OCI-LY3 (cell line): ENCODE data around the gene CHRD.
A peak's percentile ranks its signal among the peaks of the same experiment; 100 is the strongest.

Experiments used
- H2AFZ ChIP-seq: fragments of 200-600, 300-600 bp; shearing (Covaris generic); 2 replicates; pipeline ENCODE4 v1.6.0; 2014; ENCODE audit warnings: antibody characterized with exemption, low read depth, low read length
- H3K27ac ChIP-seq: fragments of 200-600, 300-600 bp; sonication (generic); 2 replicates; pipeline ENCODE4 v1.5.1; 2014; ENCODE audit warnings: mild to moderate bottlenecking, low read length, moderate library complexity, mixed read lengths
- H3K27me3 ChIP-seq: fragments of 200-600, 300-600 bp; sonication (generic); 2 replicates; pipeline ENCODE4 v1.6.1; 2014; ENCODE audit warnings: low read depth, low read length, mixed read lengths
- H3K36me3 ChIP-seq: fragments of 200-600, 300-600 bp; sonication (generic); replicated peaks from 2 replicates; pipeline ENCODE3; 2014; ENCODE audit warnings: low read depth, low read length, mixed read lengths
- H3K4me1 ChIP-seq: fragments of 300-600, 200-600 bp; sonication (generic); 2 replicates; pipeline ENCODE4 v1.6.1; 2014; ENCODE audit warnings: low read length, mixed read lengths
- H3K4me2 ChIP-seq: fragments of 200-600, 300-600 bp; sonication (generic); 2 replicates; pipeline ENCODE4 v1.6.1; 2014; ENCODE audit warnings: low read length, mixed read lengths
- H3K4me3 ChIP-seq: fragments of 300-600, 200-600 bp; sonication (generic); 2 replicates; pipeline ENCODE4 v1.5.1; 2014; ENCODE audit warnings: antibody characterized with exemption, mild to moderate bottlenecking, low read length, moderate library complexity
- H3K79me2 ChIP-seq: fragments of 300-600, 200-600 bp; shearing (Covaris generic); 2 replicates; pipeline ENCODE4 v1.6.1; 2014; ENCODE audit warnings: mild to moderate bottlenecking, low read length, mixed read lengths
- H3K9ac ChIP-seq: fragments of 300-600, 200-600 bp; shearing (Covaris generic); 2 replicates; pipeline ENCODE4 v1.6.0; 2014; ENCODE audit warnings: mild to moderate bottlenecking, low read length, moderate library complexity
- H3K9me3 ChIP-seq: fragments of 200-600, 300-600 bp; shearing (Covaris generic); 2 replicates; pipeline ENCODE4 v1.6.1; 2014; ENCODE audit warnings: low read length, mixed read lengths; ENCODE audit not compliant: insufficient read depth
- H4K20me1 ChIP-seq: fragments of 200-600, 300-600 bp; sonication (generic); 2 replicates; pipeline ENCODE4 v1.6.1; 2016; ENCODE audit warnings: low read length, mixed read lengths; ENCODE audit not compliant: insufficient read depth
- CTCF ChIP-seq: fragments of 200-600, 300-600 bp; sonication (generic); IDR thresholded peaks from 2 replicates; pipeline ENCODE4 v1.5.1; 2014; ENCODE audit warnings: antibody characterized with exemption, low read length, low read depth
- EZH2phosphoT487 ChIP-seq: fragments of 200-600 bp; shearing (Covaris generic); IDR thresholded peaks from 2 replicates; pipeline ENCODE4 v1.6.1; 2018; ENCODE audit warnings: antibody characterized with exemption, mixed run types, low read depth

Gene CHRD

DNA sequence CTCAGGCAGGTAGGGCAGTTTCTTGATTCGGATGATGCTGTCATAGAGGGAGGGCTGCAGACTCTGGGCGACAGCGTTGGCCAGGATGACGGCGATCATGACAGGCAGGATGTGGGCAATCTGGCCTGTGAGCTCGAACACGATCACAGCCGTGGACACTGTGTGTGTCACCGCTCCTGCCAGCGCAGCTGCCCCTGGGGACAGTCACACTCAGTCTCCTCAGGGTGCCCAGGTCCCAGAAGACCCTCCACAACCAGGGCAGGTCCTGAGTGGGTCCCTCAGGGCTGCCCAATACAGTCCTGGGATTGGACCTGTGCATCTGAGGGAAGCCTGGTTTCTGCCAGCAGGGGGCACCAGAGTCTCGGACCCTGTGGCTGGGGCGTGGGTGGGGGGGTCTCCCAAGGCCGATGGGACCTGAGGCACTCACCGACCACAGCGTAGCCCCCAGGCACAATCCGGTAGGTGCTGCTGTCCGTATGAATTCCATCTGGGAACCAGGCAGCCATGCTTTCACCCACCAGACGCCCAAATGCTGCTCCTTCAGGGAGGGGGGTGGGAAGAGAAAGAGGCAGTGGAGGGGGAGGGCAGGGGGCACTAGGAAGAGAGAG is 25.6 kb upstream of the CHRD start:
- Histone ChIP-seq H4K20me1 (no peaks in the 10 kb centered on the region), H3K4me2 (0 out of 2 replicates have a peak overlapping the region, but pooled peaks have one; percentile 26), H3K36me3 (peaks cover 5% of the 10 kb centered on the region), H3K4me3 (no peak overlapping the region), H2AFZ (no peak overlapping the region), H3K4me1 (no peaks in the 10 kb centered on the region), H3K9ac (no peak overlapping the region), H3K27ac (no peak overlapping the region), H3K27me3 (no peaks in the 10 kb centered on the region), H3K9me3 (no peaks in the 10 kb centered on the region), H3K79me2 (no peaks in the 10 kb centered on the region)
- TF ChIP-seq EZH2phosphoT487: no peak
- peak; percentile 74 for TF ChIP-seq CTCF

DNA sequence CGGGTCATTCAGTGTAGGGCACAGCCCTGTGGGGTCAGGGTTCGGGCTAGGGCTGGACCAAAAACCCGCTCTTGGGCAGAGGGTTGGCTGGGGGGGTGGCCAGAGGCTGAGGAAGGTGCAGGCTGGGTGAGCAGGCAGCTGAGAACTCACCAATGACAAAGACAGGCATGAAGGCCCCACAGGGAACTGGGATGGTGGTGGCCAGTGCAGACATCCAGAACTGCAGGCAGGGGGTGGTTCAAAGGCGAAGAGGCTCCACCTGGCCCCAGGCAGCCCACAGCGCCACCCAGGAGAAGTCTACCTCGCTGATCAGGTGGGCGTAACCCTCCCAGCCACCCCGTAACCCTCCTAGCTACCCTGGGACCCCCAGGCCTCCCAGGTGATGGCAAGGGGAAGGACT is 25.1 kb upstream of the CHRD start:
- H3K9me3 ChIP-seq: no peaks in the 10 kb centered on the region
- H3K4me2 ChIP-seq: no peak overlapping the region
- no peak overlapping the region for H3K27ac ChIP-seq
- no peak overlapping the region for H3K9ac ChIP-seq
- H3K36me3 ChIP-seq: peaks cover 5% of the 10 kb centered on the region
- H3K79me2 ChIP-seq: no peaks in the 10 kb centered on the region
- no peak overlapping the region for H2AFZ ChIP-seq
- no peak overlapping the region for H3K4me3 ChIP-seq
- H3K27me3 ChIP-seq: no peaks in the 10 kb centered on the region
- H3K4me1 ChIP-seq: no peaks in the 10 kb centered on the region
- TF ChIP-seq EZH2phosphoT487 (no peak), CTCF (no peak)
- H4K20me1 ChIP-seq: no peaks in the 10 kb centered on the region

- Histone ChIP-seq H2AFZ (no peak overlapping the region), H4K20me1 (no peaks in the 10 kb centered on the region), H3K4me3 (no peak overlapping the region), H3K4me1 (peaks cover 3% of the 10 kb centered on the region), H3K79me2 (peaks cover 5% of the 10 kb centered on the region), H3K27me3 (no peaks in the 10 kb centered on the region), H3K9ac (no peak overlapping the region), H3K4me2 (no peak overlapping the region), H3K27ac (no peak overlapping the region), H3K9me3 (no peaks in the 10 kb centered on the region), H3K36me3 (peaks cover 5% of the 10 kb centered on the region)
- TF ChIP-seq CTCF: no peak
Observed at GRCh38 chr3:184355261-184356040, 24.4 kb upstream of the CHRD start.

GRCh38 chr3:184357248-184358123 is 22.4 kb upstream of the CHRD start:
- H3K4me2 ChIP-seq: no peak overlapping the region
- no peak overlapping the region for H2AFZ ChIP-seq
- H4K20me1 ChIP-seq: no peaks in the 10 kb centered on the region
- H3K79me2 ChIP-seq: peaks cover 23% of the 10 kb centered on the region
- TF ChIP-seq EZH2phosphoT487 (no peak), CTCF (no peak)
- no peaks in the 10 kb centered on the region for H3K27me3 ChIP-seq
- H3K36me3 ChIP-seq: peaks cover 4% of the 10 kb centered on the region
- H3K4me3 ChIP-seq: no peak overlapping the region
- peaks cover 7% of the 10 kb centered on the region for H3K4me1 ChIP-seq
- no peaks in the 10 kb centered on the region for H3K9me3 ChIP-seq
- no peak overlapping the region for H3K27ac ChIP-seq
- no peak overlapping the region for H3K9ac ChIP-seq
